Activated CD4-positive, CD25-positive, alpha-beta regulatory T cell treated with anti-CD3 and anti-CD28 coated beads, Interleukin-2, amount 50 U/mL, for 16 hours (primary cell): Measurements from ENCODE around the gene RAB23.

Experiments
- DNase-seq: peaks from one replicate; pipeline ENCODE4 v3.0.0-alpha.2; 2020; ENCODE audit warnings: low read depth, low spot score

Gene RAB23

DNA sequence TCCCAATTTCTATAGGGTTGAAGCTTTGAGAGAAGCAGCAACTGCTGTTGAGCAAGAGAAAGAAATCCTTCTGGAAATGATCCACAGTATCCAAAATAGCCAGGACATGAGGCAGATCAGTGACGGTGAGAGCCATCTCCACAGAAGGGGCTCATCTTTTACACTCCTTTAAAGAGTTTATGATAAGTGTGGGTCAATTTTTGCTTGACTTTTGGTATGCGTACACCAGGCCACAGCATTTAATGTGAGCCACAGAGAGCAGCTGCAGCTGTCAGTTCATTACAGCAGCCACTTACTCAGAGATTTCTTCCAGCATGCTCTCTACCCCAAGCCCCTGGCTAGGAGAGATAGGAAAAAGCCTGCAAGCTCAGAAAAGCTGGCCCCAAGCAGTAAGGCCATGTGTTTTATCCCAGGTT is 40.1 kb downstream of the RAB23 start:
- DNase-seq, result no peak

DNA sequence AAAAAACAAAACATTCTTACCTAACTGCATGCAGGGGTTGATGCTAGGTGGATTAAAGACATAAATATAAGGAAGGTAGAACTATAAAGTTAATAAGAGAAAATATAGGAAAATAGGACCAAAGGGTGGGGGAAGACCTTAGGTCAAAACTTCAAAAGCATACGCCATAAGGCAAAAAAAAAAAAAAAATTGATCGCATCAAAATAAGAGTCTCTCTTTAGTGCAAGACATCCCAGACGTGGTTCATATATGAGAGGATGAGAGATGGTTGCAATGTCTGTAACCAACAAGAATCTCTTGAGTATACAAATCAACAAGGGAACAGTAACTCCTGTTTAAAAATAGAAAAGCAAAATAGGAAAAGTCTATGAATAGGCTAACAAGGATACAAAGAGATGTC is 41.5 kb downstream of the RAB23 start:
- DNase-seq, result no peak

DNA sequence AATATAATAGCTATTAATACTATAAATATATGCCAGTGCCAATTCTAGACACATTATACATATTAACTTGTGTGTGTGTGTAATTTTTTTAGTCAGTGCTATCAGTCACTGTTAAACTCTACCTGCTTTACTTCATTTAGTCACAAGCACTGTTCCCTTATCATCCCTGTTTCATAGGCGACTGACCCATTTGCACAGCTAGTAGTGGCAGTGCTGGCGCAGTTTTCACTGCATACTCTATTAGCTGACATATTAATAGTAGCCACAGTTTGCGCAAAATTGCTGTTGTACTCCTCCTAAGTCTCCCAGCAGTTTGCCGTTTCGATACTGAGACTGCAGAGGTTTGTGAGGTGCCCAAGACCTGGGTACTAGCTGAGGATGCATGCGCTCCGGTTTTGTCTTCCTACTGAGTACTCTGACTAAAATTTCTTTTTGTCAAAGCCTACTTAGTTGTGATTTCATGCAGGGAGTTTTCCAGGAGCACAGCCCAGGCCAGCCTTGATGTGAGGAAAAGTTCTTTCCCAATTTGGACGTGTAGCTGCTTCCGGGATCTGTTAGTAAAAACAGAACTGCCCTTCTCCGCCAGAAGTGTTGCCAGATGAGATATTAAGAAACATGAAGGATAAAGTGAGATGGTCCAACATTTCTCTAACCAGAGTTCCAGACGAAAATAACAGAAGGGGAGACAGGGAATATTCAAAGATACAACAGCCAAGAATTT is 44.4 kb downstream of the RAB23 start:
- DNase-seq, result no peak

DNA sequence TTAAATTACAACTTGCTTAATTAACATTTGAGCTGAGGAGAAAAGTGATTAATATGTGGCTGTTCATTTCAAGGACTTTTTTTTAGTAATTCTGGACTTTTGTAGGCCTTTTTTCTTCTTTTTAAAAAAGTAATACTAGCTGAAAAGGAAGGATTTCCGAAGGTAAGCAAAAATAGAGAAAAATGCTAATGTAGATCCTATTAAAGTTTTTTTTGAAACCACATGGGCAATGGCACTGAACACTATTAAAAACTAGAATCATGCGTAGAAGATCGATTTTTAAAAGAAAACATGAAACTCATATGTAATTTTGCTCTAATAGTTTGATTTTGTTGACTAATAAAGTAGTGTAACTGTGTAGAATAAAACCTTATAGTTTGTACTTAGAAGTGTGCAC is 47.6 kb downstream of the RAB23 start:
- no peak for DNase-seq

DNA sequence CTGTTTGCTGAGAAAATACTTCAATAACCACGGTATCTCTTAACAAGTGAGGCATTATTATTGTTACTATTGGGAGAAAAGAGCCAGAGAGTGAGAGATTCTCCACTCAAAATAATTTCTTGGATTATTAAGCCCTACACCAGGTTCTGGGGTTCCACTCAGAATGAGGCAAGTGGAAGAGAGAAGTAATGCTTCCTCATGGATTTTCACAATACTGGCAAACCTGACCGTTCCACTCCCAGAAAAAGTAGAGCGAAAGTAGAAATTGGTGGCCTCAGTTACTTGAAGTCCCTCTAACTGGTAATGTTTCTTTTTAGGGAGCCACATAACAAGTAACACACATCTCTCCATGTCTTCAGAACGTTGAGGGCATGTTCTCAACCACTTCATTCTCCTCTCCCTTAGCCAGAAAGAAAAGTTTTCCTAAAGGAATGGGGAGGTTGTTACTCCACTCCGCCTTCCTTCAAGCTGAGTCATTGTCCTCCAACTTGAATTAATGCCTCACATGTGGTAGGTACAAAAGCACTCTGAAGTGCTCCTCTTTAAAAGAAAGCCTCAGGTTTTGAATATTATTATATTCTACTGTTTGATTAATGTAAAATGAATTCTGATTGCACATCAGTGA is 48.1 kb downstream of the RAB23 start:
- DNase-seq, result no peak

DNA sequence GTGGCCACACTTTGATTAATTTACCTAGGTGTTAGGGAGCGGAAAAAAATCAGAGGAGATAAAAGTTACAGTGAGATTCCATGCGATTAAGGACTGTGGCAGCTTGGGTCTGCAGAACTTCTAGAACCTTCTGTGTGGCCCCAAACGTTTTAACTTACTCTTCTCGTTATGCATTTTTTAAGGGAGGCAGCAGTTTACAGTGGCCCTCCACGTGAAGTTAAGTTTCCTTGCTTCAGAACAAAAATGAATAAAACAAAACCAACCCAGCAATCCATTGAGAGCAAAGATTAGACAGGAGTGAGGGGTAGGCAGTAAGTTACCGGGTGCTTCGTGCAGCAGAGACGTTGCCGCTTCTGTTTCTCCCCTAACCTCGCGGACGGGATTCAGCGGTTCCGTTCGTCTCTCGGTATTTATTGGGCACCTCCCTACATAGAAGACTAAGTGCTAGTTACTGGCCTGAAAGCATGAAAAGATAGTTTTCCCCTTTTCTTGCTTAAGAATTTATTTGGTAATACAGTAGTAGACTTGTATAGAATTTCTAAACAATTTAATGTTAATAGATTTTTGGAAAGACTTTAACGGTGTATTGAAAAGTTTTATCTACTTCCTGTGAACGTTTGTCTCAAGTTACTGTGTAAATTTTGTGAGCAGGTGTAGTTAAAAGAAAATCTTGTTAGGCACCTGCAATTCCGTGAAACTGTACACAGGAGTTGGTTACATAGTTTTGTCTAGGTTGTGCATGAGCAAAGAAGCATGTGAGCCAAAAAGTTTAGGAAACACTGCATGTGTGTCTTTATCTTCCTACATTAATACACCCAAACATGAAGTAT is 48.8 kb downstream of the RAB23 start:
- DNase-seq, result no peak

DNA sequence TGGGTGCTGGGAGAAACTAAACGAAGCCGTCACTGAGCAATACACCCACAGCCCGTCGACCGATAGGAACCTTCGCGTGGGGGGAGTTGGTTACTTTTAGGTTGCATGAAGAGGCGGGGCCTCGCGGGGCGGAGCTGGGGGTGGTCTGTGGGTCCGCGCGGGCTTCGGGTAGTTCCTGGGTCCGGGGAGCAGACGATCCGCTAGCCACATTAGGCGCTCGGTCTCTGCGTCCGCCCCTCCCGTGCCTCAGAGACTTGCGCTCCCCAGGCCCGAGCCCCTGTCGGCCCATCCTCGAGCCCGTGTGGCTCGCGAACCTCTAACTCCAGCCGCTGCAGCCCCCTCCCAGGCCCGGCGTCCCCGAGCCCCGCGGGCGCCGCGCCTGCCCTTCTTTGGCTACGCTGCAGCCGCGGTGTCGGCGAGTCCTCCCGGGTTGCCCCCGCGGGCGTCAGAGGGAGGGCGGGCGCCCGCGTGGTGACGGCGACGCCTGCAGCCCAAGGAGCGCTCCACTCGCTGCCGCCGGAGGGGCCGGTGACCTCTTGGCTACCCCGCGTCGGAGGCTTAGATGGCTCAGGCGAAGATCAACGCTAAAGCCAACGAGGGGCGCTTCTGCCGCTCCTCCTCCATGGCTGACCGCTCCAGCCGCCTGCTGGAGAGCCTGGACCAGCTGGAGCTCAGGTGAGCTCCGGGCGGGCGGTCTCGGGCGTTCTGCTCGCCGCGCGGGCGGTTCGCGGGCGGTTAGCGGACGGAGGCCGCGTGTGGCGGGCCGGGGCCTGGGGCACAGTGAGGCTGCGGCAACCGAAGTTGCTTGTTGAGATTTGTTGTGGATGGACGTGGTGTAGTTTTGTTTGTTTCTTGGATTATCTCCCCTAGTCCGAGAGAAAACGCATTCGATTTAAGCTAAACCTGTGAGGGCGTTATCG is 49.7 kb downstream of the RAB23 start, which contains the start of gene BAG2:
Gene BAG2, plus strand, starts transcription at position 191 of the 920 bp plus-strand sequence. Its CDS starts 372 bp downstream, at position 563.
- DNase-seq, result peak; percentile 72

DNA sequence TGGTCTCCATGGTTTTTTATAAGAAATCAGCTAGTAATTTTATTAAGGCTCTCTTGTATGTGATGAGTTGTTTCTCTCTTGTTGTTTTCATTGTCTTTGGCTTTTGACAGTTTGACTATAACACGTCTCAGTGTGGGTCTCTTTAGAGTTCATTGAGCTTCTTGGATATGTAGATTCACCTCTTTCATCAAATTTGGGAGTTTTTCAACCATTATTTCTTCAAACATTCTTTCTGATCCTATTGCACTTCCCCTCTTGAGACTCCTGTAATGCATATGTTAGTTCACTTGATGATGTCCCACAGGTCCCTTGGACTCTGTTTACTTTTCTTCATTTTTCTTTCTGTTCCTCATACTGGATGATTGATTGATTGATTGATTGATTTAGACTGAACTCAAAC is 57.0 kb downstream of the RAB23 start:
- no peak for DNase-seq

DNA sequence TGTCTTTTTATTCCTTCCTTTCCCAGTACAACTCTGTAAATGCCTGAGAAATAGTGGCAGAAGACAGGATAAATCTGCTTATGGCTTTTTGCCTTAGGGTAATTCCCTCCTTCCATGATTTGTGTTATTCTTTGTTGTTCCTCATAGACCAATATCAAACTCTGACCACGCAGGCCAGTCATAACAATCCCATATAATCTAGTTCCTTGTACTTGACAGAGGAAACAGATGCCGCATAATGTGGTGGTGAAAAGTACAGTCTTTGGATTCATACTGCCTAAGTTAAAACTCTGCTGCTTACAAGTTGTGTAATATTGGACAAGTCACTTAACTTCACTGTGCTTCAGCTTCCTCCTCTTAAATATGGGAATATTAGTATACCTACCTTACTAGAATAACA is 58.2 kb downstream of the RAB23 start:
- no peak for DNase-seq

DNA sequence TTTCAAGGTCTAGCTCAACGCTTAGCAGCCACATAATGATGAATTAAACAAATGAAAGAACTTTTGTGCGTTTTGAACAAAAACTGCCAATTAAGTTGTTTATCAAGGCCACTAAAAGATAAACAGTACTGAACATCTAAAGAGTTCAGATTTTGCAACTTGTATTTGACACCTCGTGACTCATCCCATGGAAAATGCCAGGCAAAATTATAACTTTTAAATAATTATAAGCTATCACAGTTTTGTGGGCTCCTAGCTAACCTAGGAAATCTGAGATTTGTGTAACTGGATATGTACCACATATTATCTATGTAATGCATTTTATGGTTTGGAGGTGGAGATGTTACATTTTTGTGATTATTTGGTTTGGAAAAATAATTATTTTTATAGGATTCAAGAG is 59.6 kb downstream of the RAB23 start:
- DNase-seq, result no peak

DNA sequence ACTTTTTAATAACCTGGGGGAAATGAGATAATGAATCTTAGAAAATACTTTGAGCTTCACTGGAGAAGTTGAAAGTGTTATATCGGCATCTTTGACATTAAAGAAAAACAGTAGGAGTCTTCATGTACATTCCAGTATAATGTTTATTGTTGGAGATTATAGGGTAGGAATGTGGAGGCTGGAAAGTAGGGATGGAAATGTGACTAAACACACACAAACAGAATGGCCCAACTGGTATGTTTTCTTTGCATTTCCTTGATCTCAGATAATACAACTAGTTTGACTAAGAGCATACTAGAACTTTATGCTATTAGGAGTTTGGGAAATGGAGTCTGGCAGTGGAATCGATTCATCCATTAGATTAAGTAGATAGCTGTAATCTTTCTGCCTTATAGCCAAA is 60.1 kb downstream of the RAB23 start:
- no peak for DNase-seq

DNA sequence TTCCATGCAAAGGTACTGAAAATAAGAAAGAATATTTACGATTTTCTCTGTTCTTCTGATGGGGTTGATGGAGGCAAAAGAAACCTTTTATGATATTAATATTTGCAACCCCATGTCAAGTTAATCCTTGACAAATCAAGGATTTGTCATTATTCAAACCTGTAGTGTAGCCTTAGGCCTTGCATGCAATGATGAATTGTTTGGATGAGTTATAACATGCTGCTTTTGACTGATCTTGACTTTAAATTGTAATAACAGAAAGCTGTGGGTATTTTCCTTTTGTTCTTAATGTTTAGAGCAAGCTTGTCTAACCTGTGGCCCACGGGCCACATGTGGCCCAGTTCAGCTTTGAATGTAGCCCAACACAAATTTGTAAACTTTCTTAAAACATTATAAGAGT is 63.0 kb downstream of the RAB23 start:
- DNase-seq, result no peak

DNA sequence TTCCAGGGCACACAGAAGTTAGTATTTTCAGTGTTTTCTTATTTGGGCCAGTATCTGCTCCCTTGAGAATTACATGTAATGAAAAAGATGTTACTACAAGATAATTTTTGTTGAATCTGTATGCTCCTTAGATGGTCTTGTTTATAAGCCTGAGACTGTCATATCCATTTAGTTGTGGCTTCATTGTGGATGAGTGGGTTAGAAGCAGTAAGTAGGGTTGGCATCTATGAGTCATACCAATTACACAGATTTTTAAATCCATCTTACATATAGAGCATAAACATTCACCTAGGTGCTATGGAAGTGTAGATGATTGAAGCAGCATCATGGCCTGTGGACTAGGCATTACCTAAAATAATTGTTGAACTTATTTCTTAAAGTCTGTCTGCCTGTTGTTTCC is 63.4 kb downstream of the RAB23 start:
- DNase-seq, result no peak

DNA sequence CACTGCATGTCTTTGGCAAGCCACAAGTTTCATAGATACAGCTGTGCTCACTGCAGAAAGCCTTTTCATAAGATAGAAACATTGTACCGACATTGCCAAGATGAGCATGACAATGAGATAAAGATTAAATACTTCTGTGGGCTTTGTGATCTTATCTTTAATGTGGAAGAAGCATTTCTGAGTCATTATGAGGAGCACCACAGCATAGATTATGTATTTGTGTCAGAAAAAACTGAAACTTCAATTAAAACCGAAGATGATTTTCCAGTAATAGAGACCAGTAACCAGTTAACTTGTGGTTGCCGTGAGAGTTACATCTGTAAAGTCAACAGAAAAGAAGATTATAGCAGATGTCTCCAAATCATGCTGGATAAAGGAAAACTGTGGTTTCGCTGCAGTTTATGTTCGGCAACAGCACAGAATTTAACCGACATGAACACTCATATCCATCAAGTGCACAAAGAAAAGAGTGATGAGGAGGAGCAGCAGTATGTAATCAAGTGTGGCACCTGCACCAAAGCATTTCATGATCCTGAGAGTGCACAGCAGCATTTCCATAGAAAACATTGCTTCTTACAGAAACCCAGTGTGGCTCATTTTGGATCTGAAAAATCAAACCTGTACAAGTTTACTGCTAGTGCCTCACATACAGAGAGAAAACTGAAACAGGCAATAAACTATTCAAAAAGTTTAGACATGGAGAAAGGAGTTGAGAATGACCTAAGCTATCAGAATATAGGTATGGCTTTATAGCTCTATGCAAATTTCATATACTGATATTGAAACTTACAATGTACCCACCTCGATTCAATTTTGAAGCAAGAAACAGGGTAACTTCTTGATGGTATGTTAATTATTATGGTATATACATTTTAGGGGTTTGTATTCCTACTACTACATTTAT is 73.9 kb downstream of the RAB23 start:
- DNase-seq, result no peak

DNA sequence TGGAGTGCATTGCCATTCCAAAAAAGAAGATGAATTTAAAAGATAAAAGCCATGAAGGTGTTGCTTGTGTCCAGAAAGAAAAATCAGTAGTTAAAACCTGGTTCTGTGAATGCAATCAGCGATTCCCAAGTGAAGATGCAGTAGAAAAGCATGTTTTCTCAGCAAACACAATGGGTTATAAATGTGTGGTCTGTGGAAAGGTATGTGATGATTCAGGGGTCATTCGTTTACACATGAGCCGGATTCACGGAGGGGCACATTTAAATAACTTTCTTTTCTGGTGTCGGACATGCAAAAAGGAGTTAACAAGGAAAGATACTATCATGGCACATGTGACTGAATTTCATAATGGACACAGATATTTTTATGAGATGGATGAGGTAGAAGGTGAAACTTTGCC is 74.7 kb downstream of the RAB23 start:
- DNase-seq, result no peak

DNA sequence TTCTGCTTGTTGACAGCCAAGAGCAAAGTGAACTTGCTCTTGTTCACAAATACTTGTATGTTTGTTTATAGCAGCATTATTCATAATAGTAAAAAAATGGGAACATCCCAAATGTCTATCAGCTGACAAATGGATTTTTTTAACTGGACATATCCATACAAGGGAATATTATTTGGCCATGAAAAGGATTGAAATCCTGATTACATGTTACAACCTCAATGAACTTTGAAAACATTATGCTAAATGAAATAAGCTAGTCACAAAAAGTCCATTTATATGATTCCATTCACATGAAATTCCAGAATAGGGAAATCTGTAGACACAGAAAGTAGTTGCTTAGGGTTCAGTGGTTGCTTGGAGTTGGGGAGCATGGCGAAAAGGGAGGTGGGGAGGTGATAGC is 78.4 kb downstream of the RAB23 start:
- DNase-seq, result no peak

DNA sequence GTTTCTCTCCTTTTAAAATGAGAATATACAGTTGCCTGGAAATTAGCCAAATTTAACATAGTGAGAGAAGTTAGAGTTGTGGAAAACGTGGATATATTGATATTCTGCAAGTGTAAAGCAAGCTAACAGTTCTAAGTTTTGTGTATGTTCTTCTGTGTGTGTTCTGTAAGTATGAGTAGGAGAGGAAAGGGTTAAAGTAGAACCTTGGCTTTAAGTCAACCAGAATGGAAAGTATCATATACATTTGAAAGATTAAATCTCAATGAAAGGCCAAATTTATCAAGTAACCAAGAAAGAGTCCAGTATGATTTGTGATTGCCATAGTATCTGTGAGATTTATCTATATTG is 80.0 kb downstream of the RAB23 start:
- no peak for DNase-seq

DNA sequence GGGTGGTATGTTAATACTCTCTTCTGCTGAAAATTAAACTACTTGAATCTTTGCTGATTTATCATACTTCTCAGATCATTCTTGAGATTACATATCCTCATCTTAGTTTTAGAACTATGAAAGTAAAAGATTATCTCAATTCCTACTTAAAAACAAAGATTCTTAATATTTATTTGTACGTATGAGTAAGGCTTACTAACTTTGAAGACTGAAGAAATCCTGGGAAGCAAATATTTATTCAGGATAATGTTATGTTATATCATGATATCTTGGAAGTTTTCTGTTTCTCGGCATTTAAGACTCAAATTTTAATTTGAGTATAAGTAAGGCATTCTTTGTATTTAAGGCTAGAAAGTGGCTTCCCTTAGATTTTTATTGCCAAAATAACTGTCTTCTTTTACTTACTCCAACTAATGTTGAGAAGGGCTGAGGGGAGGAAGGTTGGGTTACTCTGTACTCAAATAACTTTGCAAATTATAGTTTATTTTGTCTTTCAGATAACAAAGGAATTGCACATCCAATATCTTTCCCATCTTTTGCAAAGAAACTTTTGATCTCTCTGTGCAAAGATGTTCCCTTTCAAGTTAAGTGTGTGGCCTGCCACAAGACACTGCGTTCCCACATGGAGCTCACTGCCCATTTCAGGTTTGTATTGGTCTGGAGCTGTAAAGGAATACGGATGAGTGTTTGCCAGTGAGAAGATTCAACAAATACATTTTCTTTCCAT is 80.5 kb downstream of the RAB23 start:
- no peak for DNase-seq

DNA sequence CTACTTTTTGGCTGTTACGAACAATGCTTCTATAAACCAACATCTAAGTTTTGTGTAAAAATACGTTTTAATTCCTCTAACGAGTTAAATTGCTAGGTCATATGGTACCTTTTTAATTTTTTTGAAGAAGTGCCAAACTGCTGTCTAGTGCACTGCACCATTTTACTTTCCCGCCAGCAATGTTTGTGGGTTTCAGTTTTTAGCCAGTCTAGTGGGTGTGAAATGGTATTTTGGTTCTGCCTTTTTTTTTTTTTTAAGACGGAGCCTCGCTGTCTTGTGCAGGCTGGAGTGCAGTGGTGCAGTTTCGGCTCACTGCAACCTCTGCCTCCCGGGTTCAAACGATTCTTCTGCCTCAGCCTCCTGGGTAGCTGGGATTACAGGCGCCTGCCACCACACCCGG is 84.1 kb downstream of the RAB23 start:
- no peak for DNase-seq

DNA sequence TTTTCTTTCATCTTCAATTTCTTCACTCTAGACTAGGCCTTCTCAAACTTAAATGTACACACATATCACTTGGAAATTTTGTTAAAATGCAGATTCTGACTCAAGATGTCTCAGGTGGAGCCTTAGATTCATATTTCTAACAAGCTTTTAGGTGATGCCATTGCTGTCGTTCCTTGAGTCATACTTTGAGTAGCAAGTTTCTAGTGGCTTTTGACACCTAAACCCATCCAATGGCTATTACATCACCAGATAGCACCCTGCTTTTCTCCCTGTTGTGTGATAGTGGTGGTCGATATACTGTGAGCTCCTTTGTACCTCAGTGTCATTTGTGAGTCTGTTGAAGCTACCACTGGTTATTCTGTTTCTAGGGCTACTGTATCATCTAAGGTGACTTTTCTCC is 84.8 kb downstream of the RAB23 start:
- no peak for DNase-seq
